ENCODE data around the gene TSTD2. TPM values are rescaled to one million over a fixed set of nuclear protein-coding genes. Genes with fewer than 3 reads are reported as not detected.

The TSTD2 gene
- total RNA-seq, 4 donors from 2014 or later: 9.6 to 17.2 (median 12.7) TPM

DNA sequence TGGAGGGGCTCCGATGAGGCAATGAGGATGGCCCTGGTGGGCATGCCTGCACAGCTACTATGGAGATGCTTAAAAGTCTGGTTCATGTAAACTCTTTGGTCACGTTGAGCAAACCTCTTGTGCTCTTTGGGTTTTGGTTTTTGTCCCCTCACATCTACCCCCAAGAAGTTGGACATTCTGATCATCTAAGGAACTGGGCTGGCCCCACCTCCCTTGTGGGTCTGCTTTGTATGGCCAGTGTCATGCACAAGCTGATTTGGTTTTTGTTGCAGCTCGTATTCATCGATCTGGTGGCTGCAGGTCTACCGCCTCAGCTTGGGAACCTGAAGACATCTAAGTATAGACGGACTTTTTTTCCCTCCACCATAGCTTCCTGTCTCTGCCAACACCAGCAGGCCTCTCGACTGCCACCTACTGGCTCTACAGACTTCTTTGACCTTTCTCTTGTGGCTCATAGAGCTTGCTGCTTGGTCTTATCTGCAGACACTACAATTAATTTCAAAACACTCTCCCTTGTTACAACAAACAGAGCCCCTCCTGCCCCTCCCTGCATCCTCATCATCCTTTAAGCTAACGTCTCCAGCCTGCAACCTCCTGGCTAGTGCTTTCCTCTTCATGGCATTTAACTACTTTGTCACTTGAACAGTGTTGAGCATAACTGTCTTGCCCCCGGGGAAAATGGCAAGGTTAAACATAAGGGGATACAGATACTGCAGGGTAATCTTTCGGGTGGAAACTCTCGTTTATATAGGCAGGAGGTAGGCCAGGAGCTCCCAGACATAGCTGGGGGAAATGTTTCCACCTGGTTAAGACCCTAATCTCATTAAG lies 34.5 kb downstream of the TSTD2 start:
- Histone ChIP-seq H3K9me3 (no peaks in the 10 kb centered on the region), H3K4me1 (peaks cover 12% of the 10 kb centered on the region), H3K4me3 (no peak overlapping the region), H3K36me3 (peaks cover 41% of the 10 kb centered on the region), H3K27me3 (no peaks in the 10 kb centered on the region), H3K27ac (no peak overlapping the region)
- DNase-seq (ENCODE audit: low spot score in 2 of 2): no peak
- 30% methylated on average over 11 of the region's 11 CpGs for WGBS
- no peak for TF ChIP-seq POLR2AphosphoS5 (IDR thresholded peaks at IDR 0.05)
- TF ChIP-seq, protein P1, sequence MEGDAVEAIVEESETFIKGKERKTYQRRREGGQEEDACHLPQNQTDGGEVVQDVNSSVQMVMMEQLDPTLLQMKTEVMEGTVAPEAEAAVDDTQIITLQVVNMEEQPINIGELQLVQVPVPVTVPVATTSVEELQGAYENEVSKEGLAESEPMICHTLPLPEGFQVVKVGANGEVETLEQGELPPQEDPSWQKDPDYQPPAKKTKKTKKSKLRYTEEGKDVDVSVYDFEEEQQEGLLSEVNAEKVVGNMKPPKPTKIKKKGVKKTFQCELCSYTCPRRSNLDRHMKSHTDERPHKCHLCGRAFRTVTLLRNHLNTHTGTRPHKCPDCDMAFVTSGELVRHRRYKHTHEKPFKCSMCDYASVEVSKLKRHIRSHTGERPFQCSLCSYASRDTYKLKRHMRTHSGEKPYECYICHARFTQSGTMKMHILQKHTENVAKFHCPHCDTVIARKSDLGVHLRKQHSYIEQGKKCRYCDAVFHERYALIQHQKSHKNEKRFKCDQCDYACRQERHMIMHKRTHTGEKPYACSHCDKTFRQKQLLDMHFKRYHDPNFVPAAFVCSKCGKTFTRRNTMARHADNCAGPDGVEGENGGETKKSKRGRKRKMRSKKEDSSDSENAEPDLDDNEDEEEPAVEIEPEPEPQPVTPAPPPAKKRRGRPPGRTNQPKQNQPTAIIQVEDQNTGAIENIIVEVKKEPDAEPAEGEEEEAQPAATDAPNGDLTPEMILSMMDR (IDR thresholded peaks at IDR 0.05): peak; percentile 67 to 83

DNA sequence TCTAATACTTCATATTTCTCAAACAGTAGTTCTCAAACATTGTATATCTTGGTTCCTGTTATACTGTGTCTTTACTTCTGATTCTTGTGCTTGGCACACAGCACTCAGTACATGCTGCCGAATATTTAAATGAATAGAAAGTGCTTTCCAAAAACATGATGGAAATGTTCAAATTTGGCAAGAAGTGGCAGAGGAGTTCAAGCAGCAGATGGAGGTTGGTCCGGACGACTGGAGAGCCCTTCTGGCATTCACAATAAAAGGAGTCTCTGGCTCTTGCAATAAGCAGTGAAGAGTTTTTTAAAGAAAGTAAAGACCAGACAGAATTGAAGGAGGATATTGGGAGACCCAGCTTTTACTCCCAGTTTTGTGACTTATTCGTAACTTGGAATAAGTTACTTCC lies 36.3 kb downstream of the TSTD2 start:
- Histone ChIP-seq H3K4me3 (no peak overlapping the region), H3K36me3 (peaks cover 23% of the 10 kb centered on the region), H3K9me3 (no peaks in the 10 kb centered on the region), H3K27ac (no peak overlapping the region), H3K4me1 (peaks cover 12% of the 10 kb centered on the region), H3K27me3 (no peaks in the 10 kb centered on the region)
- DNase-seq (ENCODE audit: low spot score in 2 of 2): no peak
- TF ChIP-seq EP300 (IDR thresholded peaks at IDR 0.05): no peak
- TF ChIP-seq POLR2AphosphoS5 (IDR thresholded peaks at IDR 0.05): no peak
- TF ChIP-seq POLR2A (IDR thresholded peaks at IDR 0.05): no peak
- TF ChIP-seq, protein P1 (IDR thresholded peaks at IDR 0.05): no peak
- WGBS: 33% methylated on average over 4 of the region's 4 CpGs

DNA sequence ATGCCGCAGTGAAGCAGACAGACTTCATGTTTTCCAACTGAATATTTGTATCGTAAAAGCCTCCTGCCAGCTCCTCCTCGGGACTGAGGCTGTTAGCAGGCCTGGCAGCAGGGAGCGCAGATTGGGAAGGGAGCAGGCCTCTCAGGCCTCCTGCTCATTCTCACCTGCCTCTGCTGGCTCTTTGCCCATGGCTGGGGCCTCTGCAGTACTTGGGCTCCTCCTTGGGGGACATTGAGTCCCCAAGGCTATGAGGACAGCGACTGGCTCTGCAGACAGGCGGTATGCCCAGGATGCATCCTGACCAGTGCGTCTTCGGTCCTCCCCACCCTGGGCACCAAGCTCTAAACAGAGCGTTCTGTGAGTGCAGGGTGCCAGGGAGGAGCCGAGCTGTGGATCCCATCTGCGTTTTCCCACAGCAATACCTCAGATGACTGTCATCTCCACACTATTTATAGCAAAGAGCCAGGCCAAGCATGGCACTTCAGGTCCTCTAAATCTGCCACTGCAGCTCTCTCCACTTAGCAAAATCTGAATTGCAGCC lies 38.7 kb downstream of the TSTD2 start:
- Histone ChIP-seq H3K36me3 (peaks cover 3% of the 10 kb centered on the region), H3K4me1 (peaks cover 12% of the 10 kb centered on the region), H3K27ac (no peak overlapping the region), H3K9me3 (no peaks in the 10 kb centered on the region), H3K4me3 (no peak overlapping the region), H3K27me3 (no peaks in the 10 kb centered on the region)
- no peak for DNase-seq (ENCODE audit: low spot score in 2 of 2)
- TF ChIP-seq POLR2A (IDR thresholded peaks at IDR 0.05) (no peak), EP300 (IDR thresholded peaks at IDR 0.05) (no peak), POLR2AphosphoS5 (IDR thresholded peaks at IDR 0.05) (no peak)
- TF ChIP-seq, protein P1 (IDR thresholded peaks at IDR 0.05): no peak
- WGBS: 82% methylated on average over 9 of the region's 11 CpGs

DNA sequence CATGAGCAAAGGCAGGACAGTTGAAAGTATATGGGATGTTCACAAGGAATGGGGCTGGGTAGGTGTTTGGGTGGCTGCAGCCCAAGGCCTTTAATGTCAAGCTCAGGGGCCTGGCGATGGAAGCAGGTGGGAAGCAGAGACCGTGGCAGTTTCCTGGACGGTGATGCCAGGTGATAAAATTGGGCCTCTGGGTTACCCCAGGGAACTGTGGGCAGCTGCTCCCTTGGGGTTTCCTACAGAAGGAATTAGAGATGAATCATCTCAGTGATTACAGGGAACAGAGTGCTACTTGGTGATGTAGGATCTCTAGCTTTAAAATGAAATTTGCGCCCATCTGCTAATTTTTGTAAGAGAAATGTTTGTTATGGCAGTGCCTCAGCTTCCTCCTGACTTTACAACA lies 39.2 kb downstream of the TSTD2 start:
- 85% methylated on average over 4 of the region's 4 CpGs for WGBS
- Histone ChIP-seq H3K27ac (no peak overlapping the region), H3K9me3 (no peaks in the 10 kb centered on the region), H3K4me3 (no peak overlapping the region), H3K27me3 (no peaks in the 10 kb centered on the region), H3K4me1 (peaks cover 12% of the 10 kb centered on the region), H3K36me3 (peaks cover 3% of the 10 kb centered on the region)
- no peak for DNase-seq (ENCODE audit: low spot score in 2 of 2)
- TF ChIP-seq POLR2A (IDR thresholded peaks at IDR 0.05): no peak
- no peak for TF ChIP-seq EP300 (IDR thresholded peaks at IDR 0.05)
- TF ChIP-seq POLR2AphosphoS5 (IDR thresholded peaks at IDR 0.05): no peak
- TF ChIP-seq, protein P1 (IDR thresholded peaks at IDR 0.05): no peak

DNA sequence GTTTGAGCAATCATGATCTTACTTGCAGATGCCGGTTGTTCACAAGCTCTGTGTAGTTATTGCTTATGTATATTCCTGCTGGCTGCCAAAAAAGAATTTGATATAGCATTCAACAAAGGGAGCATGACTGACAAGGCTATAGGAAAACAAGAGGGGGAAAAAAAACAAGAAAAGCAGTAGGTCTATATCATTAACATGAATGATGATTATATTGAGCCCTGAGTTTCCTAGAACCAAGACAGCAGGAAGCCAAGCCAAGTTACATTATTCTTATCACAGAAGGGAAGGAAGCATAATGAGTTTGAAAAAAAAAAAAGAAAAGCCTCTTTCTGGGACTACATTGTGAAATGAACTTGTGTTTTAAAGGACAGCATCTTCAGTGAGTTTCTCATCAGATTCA lies 41.0 kb downstream of the TSTD2 start:
- no peak for DNase-seq (ENCODE audit: low spot score in 2 of 2)
- 73% methylated on average over 1 of the region's 1 CpG for WGBS
- TF ChIP-seq, protein P1 (IDR thresholded peaks at IDR 0.05): no peak
- TF ChIP-seq POLR2A (IDR thresholded peaks at IDR 0.05) (no peak), POLR2AphosphoS5 (IDR thresholded peaks at IDR 0.05) (no peak), EP300 (IDR thresholded peaks at IDR 0.05) (no peak)
- Histone ChIP-seq H3K9me3 (no peaks in the 10 kb centered on the region), H3K4me1 (peaks cover 3% of the 10 kb centered on the region), H3K27me3 (no peaks in the 10 kb centered on the region), H3K36me3 (peaks cover 3% of the 10 kb centered on the region), H3K27ac (no peak overlapping the region), H3K4me3 (no peak overlapping the region)
